Stimulated activated CD8-positive, alpha-beta memory T cell treated with anti-CD3 and anti-CD28 coated beads, Interleukin-12 subunit alpha, Interleukin-12 subunit beta, amount 100 ng/mL, for 1 hour (primary cell): ENCODE measurements around the gene CSNK1A1.
"Not testable (repeated sequence)": the region's sequence is repeated elsewhere in the genome, so short reads cannot be mapped to it uniquely, and the experiment has no call there.

Experiments used
- DNase-seq: peaks from one replicate; pipeline ENCODE4 v3.0.0-alpha.2; 2020; ENCODE audit warnings: low read depth

The CSNK1A1 gene

DNA sequence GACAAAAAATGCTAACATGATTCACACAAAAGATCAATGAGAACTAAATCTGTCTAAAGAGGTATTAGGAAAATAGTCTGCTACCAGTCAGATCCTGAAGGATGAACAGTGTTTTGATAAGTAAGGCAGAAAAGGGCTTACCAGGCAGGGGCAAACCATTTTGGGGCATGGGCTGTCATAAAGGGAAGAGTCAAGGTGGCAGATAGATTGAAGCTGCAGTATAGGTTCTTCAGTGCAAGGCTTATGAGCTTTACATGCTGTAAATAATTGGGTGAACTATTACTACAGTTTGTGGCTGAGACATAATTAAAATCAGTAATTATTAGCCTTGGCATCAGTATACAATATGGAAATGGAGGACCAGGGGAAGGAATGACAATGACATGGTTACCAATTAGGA is 21.8 kb downstream of the CSNK1A1 start:
- no peak for DNase-seq

GRCh38 chr5:149528281-149529060 is 22.8 kb downstream of the CSNK1A1 start:
- DNase-seq: no peak

DNA sequence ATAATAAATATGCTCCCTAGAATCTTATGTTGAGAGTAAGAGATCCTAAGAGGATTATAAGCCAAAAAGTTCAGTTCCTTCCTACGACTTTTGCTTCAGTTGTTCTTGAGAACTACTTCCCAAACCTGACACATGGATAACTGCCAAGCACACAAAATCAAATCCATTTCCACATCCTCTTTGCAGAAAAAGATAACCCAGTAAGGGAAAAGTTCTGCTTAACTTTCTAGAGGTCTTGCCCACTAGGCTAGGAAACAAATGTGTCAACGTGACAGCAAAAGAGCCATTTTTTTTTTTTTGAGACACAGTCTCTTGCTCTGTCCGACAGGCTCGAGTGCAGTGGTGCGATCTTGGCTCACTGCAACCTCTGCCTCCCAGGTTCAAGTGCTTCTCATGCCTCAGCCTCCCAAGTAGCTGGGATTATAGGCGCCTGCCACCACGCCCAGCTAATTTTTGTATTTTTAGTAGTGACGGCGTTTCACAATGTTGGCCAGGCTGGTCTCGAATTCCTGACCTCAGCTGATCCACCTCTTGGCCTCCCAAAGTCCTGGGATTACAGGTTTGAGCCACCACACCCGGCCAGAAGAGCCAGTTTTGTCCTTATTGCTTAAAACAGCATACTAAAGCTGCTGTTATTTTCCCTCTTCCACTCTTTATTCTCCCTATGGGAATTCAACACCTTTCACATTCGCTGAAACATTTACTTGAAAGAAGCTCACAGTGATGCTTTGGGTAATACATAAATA is 24.2 kb downstream of the CSNK1A1 start:
- no peak for DNase-seq

GRCh38 chr5:149521739-149522685 is 29.2 kb downstream of the CSNK1A1 start:
- DNase-seq: no peak

- no peak for DNase-seq
Measured at GRCh38 chr5:149519601-149520000, 31.6 kb downstream of the CSNK1A1 start.

GRCh38 chr5:149518620-149519019 is 32.6 kb downstream of the CSNK1A1 start:
- DNase-seq: no peak

- no peak for DNase-seq
Measured at GRCh38 chr5:149517461-149518122, 33.6 kb downstream of the CSNK1A1 start.

DNA sequence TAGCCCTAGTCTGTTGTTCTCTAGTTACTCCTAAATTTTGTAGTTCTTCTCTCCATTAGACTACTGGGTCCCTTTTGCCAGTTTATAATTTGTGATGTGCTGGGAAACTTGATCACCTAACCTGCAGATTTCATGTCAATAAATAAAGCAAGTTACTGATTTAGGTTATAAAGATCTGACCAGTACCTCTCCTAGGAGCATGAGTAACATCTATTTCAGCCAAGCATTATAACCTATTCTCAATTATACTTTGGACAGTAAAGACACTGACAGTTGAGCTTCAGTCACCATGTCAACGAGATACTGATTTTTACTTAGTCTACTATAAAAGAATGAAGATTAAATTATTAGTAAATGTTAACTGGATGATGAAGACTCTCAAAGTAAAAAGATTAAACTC is 36.7 kb downstream of the CSNK1A1 start:
- DNase-seq: no peak

- not testable (repeated sequence) for DNase-seq
Measured at GRCh38 chr5:149513372-149513947, 37.8 kb downstream of the CSNK1A1 start.

GRCh38 chr5:149510136-149510535 is 41.1 kb downstream of the CSNK1A1 start:
- DNase-seq: no peak

- DNase-seq: no peak
Measured at GRCh38 chr5:149504677-149505076, 46.6 kb downstream of the CSNK1A1 start.

- no peak for DNase-seq
Measured at GRCh38 chr5:149503006-149503405, 48.2 kb downstream of the CSNK1A1 start.

- no peak for DNase-seq
Measured at GRCh38 chr5:149500922-149501582, 50.2 kb downstream of the CSNK1A1 start.

DNA sequence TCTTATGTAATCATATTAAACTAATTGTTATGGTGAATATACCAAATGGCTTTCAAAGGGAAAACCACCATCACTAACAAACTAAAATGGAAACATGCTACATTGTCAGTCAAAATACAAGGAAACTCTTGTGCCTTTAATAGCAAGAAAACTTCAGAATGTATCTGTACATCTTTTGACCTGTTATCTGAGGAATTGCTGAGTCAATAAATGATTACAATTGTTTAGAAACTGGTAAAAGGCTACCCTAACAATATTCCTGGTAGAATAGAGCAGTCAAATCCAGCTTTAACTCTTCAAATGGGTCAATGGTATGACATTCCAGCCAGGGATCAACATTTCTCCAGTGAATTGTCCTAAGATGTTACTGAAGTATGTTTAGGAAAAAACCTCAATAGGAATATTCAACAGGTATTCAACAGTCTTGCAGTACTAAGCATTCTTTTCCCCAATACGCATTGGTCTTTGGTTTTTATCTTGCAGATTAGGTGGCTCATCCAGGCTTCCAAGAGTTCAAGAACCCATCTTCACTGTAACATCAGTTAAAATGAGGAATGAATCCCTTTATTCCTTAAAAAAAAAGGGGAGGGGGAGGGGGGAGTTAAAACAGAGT is 52.4 kb downstream of the CSNK1A1 start:
- DNase-seq: no peak

DNA sequence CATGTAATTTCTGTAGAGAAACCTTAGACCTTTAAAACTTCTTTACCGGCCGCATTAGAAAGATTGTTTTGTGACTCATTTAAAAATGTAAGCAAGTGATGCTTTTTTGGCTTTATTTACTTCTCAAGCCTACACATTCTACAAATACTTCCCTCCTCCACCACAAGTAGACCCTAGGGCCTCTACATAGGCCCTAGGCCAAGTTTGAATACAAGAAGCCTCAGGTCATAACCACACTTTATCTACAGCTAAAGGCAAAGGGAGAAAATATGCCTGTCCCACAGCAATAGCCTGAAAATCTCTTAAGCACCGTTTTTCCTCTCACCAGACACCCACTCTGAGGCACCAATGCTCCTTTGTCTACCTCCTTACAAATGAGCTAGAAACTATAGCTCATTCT is 53.9 kb downstream of the CSNK1A1 start:
- no peak for DNase-seq

DNA sequence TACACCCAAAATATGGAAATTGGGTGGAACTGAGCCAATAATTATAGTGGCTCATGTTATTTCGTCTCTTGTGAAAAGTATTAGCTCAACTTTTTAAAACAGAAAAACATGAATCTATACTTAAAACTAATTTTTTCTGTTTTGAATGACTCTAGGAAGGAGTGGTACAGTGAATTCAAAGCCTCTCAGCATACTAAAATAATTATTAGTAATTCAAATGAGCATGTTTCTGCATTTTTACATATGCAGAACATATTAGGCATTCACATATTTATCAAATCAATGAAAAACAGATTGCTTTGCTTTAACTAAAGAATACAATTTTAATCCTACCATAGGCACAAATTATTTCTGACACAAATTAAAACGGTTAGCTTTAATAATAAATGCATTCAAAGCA is 54.3 kb downstream of the CSNK1A1 start:
- DNase-seq: no peak

DNA sequence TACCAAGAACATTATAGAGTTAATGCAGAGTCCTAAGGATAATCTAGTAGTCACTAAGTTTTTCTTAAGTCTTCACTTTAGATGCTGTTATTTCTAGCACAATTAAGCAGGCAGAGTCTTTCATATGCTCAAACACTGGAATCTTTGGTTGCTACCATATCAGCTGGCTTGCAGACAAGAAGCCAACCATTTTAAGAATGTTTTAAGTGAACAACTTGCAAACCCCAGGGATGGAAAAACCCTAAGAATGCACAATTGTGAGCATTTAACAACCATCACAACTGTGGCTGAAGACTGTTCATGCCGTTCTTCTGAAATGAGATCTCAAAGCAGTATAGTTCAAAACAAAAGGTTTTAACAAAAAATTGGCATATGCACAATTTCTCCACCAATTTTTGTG is 55.1 kb downstream of the CSNK1A1 start:
- DNase-seq: no peak

DNA sequence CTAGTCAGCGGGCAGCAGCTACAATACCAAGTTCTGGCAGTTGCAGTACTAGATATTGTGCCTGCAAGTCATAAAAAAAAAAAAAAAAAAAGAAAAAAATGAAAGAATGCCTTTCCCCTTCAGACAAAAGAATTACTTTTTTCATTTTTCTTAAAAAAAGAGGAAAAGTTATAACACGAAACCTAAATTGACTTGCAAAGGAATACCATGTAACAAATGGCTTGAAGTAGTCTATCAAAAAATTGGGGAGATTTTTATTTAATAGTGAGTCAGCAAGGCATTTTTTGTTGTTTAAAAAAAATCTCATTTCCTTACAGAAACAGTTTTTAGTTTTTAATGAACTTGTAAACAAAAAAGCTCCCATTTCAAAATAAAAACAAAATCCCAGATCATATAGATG is 55.6 kb downstream of the CSNK1A1 start:
- DNase-seq: no peak

- no peak for DNase-seq
Measured at GRCh38 chr5:149493316-149493715, 57.9 kb downstream of the CSNK1A1 start.

- DNase-seq: no peak
Measured at GRCh38 chr5:149492781-149493180, 58.5 kb downstream of the CSNK1A1 start.
